IPS-NIHi7 (cell line): Measurements from ENCODE around the gene GDPGP1.

Experiments used
- DNase-seq: peaks from one replicate; pipeline ENCODE4 v3.0.0; 2012; ENCODE audit warnings: mixed read lengths; ENCODE audit errors: extremely low spot score

GDPGP1 gene

GRCh38 chr15:90225504-90226234 lies 8.3 kb upstream of the GDPGP1 start:
- DNase-seq = no peak

GRCh38 chr15:90227336-90227735 lies 6.7 kb upstream of the GDPGP1 start:
- DNase-seq = no peak

GRCh38 chr15:90227816-90228772 lies 5.9 kb upstream of the GDPGP1 start:
- DNase-seq = no peak

- DNase-seq = no peak
Measured at GRCh38 chr15:90228960-90229359, 5.0 kb upstream of the GDPGP1 start.

- no peak for DNase-seq
Measured at GRCh38 chr15:90230071-90230494, 3.9 kb upstream of the GDPGP1 start.

- DNase-seq = no peak
Measured at GRCh38 chr15:90230610-90231009, 3.4 kb upstream of the GDPGP1 start.

- DNase-seq = no peak
Measured at GRCh38 chr15:90231028-90232017, 2.7 kb upstream of the GDPGP1 start.

GRCh38 chr15:90232196-90232595 lies 1.8 kb upstream of the GDPGP1 start:
- no peak for DNase-seq

GRCh38 chr15:90232941-90233386 lies 1.0 kb upstream of the GDPGP1 start:
- DNase-seq = no peak

- peak; percentile 99 for DNase-seq
Measured at GRCh38 chr15:90233387-90234095, 468 bp upstream of the GDPGP1 start, which contains the start of gene CIB1. CIB1 (minus strand) TSS chr15:90233941; CDS start chr15:90233885, 56 bp downstream.

GRCh38 chr15:90239371-90239770 lies 5.4 kb downstream of the GDPGP1 start:
- DNase-seq = no peak

GRCh38 chr15:90240856-90241255 lies 6.8 kb downstream of the GDPGP1 start:
- no peak for DNase-seq

- no peak for DNase-seq
Measured at GRCh38 chr15:90241343-90242192, 7.6 kb downstream of the GDPGP1 start.

- DNase-seq = no peak
Measured at GRCh38 chr15:90243943-90244639, 10.1 kb downstream of the GDPGP1 start.

- peak; percentile 5 for DNase-seq
Measured at GRCh38 chr15:90248789-90249202, 14.8 kb downstream of the GDPGP1 start.

- DNase-seq = peak; percentile 99
Measured at GRCh38 chr15:90249203-90249863, 15.3 kb downstream of the GDPGP1 start, which contains the start of gene TTLL13. TTLL13 (plus strand) TSS chr15:90249556; CDS start chr15:90250631, 1,075 bp downstream.

GRCh38 chr15:90257776-90258175 lies 23.8 kb downstream of the GDPGP1 start:
- no peak for DNase-seq

GRCh38 chr15:90259524-90259923 lies 25.5 kb downstream of the GDPGP1 start:
- DNase-seq = no peak
